Inflammatory macrophage (primary cell): ENCODE results near the gene PARD6A.

Source experiments
- DNase-seq, 2 donors: peaks; one replicate each; pipeline ENCODE4 v3.0.0-alpha.2; 2020 to 2022

The PARD6A gene

DNA sequence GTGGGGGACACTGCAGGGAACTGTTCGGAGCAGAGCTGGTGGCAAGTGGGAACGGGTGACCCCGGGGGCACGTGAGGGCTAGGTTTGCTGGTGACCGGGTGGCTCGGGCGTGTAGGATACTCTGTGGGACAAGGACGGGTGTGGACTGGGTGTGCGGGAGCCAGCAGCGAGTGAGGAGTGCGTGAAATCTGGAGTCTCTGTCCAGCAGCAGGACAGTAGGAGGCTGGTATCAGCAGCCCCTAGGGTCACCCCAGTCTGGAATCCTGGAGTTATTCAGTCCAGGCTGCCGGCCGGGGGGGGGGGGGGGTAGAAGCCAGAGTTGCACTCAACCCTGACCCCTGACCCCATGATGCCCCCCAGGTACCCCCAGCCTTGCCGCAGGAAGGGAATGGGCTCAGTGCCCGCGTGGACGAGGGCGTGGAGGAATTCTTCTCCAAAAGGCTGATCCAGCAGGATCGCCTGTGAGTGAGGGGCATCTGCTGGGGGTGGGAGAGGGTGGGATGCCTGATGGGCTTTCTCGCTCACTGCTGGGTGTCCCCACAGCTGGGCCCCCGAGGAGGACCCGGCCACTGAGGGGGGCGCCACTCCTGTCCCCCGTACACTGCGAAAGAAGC is 6.9 kb upstream of the PARD6A start:
- no peak for DNase-seq

DNA sequence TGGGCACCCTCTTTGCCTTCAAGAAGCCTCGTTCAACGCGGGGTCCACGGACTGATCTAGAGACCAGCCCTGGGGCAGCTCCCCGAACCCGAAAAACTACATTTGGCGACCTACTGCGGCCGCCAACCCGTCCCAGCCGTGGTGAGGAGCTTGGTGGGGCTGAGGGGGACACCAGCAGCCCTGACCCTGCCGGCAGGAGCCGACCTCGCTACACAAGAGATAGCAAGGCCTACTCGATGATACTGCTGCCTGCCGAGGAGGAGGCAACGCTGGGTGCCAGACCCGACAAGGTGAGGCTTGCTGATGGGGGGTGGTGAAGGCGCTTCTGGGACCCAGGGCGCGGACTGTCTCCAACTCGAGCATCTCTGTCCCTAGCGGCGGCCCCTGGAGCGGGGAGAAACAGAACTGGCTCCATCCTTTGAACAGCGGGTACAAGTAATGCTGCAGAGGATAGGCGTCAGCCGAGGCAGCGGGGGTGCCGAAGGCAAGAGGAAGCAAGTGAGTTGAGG is 6.3 kb upstream of the PARD6A start:
- no peak for DNase-seq

GRCh38 chr16:67655363-67655762 is 5.4 kb upstream of the PARD6A start:
- no peak for DNase-seq

- no peak for DNase-seq
These were observed 4.3 kb upstream of the PARD6A start for GRCh38 chr16:67656344-67657016.

DNA sequence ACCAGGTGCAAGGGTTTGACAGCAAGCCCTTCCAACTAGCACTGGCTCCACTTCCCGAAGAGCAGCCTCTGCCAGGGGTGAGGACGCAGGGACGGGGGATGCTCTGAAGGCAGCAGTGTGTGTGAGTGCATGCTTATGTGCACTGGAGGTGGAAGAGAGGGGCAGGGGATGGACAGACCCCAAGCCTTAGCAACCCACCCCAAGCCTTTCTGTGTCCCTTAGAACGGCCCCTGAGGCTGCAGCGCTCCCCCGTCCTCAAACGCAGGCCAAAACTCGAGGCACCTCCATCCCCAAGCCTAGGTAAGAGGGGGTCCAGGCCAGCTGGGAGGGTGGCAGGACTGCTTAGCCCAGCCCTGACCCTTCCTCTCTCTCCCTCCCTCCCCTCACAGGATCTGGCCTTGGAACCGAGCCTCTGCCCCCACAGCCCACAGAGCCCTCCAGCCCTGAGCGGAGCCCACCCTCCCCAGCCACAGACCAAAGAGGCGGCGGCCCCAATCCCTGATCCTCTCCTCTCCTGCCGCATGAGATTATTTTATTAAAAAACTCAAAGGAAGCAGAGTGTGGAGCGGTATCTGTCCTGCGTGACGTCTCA is 3.6 kb upstream of the PARD6A start:
- DNase-seq = no peak

- DNase-seq = no peak
These were observed 2.8 kb upstream of the PARD6A start for GRCh38 chr16:67657751-67658518.

DNA sequence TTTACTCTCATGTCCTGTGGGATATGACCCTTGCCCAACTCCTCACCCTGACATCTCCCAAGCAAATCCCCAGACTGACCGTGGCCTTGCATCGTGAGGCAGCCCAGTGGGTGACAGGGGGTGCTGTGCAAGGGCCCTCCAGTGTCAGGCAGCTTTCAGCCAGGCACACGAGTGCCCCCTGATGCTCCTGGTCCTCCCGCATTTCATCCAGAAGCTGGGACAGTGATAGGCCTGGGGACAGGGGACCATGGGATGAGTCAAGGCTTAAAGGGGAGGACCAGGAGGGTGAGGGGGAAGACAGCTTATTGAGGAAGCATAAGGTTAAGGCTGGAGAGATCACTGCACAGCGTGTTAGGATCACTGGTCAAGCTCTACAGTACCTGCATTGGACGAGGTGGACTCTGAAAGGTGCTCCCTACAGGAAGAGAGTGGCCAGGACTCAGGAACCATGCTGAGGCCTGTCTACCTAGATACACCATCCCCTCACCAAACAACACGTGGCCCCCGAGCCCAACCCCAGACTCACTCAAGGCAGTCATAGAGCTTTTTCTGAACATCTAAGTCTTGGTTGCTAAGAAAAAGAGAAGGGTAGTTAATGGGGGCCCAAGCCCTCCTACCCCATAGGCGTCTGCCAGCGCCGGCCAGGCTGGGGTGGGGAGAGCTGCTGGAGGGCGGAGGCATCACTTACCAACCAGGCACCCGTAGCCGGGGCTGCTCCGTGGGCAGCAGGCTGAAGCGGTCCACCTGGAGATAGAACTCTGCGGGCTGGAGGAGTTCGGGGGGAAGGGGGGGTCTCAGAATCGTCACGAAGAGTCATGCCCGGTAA is 1.7 kb upstream of the PARD6A start:
- no peak for DNase-seq

DNA sequence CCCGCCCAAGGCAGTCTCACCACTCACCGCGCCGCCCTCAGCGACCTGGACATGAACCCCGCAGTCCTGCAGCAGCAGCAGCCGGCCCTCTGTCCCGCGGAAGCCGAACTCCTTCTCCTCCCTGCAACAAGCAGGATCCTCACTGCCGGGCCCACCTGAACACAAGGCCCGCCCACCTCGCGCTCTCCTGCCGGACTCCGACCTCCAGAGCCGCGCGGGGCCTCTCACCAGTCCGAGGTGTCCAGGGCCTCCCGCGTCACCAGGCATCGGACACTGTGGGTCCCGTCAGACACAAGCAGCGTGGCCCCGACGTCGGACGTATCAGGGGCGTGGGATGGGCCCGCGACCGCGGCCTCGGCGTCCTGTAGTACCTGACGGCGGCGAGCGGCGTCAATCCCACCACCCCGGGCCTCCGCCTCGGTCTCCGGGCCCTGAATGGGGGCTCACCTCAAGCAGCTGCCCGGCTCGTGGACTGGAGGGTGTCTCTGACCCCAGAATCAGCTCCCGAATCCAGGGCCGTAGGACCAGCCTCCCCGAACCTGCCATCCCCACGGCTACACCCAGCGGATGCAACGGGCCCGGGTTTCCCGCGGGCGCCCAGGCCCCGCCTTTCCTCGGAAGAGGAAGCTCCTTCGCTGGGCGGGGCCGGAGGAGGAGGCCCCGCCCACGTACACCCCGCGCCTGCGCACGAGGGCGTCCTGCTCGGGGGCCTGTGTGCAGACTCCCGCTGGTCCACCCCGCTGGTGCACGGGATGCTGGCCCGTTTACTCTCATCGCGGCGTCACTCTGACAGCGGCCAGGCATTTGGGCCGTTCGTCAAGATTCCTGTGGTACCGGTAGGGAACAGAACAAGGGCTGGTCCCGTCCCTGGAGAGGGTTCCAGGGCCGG is 841 bp upstream of the PARD6A start, which contains the start of gene ACD:
ACD (minus strand) TSS at position 586 of the 889 bp plus-strand sequence; CDS start at position 546, 40 bp downstream.
- DNase-seq = peak; percentile 97

GRCh38 chr16:67661101-67661761 is 471 bp downstream of the PARD6A start:
- peak in 1 of 2 donors; percentile 20 for DNase-seq

DNA sequence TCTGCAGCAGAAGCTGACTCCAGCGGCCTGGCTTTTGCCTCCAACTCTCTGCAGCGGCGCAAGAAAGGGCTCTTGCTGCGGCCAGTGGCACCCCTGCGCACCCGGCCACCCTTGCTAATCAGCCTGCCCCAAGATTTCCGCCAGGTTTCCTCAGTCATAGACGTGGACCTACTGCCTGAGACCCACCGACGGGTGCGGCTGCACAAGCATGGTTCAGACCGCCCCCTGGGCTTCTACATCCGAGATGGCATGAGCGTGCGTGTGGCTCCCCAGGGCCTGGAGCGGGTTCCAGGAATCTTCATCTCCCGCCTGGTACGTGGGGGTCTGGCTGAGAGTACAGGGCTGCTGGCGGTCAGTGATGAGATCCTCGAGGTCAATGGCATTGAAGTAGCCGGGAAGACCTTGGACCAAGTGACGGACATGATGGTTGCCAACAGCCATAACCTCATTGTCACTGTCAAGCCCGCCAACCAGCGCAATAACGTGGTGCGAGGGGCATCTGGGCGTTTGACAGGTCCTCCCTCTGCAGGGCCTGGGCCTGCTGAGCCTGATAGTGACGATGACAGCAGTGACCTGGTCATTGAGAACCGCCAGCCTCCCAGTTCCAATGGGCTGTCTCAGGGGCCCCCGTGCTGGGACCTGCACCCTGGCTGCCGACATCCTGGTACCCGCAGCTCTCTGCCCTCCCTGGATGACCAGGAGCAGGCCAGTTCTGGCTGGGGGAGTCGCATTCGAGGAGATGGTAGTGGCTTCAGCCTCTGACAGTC is 1.3 kb downstream of the PARD6A start:
- DNase-seq = no peak

GRCh38 chr16:67662653-67663010 is 1.9 kb downstream of the PARD6A start:
- no peak for DNase-seq

DNA sequence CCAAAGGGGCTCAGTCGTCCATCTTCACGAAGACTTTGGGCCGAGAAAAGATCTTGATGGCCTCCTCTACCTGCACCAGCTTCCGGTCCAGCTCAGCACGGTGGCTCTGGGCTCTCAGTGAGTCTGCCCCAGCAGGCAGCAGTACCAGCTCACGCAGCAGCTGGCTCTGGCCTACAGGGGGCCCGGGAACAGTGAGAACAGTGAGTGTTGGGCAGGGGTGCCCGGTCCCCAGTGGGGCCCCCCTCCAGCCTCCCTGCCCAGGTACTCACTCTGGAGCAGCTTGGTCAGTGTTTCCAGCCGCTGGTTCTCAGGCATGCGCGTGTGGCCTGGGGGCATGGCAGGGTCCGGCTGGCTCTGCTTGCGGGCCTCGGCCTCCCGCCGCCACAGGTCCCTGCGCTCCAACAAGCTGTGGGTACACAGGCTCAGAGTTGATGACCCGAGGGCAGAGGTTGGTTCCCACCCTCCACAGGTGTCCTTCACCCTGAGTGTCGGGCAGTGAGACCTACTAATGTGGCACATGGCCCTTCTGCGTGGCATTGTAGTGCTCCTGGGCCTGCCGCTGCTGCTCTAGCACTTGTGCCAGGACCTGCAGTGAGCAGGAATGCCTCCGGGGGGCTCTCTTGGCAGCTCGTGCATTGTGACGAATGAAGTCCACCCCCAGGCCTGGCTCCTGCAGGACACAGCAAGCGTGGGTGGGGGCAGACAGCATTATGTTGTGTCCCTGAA is 2.6 kb downstream of the PARD6A start:
- DNase-seq = peak; percentile 38 to 51

GRCh38 chr16:67663877-67664222 is 3.1 kb downstream of the PARD6A start:
- no peak for DNase-seq

GRCh38 chr16:67664258-67664657 is 3.5 kb downstream of the PARD6A start:
- no peak for DNase-seq

DNA sequence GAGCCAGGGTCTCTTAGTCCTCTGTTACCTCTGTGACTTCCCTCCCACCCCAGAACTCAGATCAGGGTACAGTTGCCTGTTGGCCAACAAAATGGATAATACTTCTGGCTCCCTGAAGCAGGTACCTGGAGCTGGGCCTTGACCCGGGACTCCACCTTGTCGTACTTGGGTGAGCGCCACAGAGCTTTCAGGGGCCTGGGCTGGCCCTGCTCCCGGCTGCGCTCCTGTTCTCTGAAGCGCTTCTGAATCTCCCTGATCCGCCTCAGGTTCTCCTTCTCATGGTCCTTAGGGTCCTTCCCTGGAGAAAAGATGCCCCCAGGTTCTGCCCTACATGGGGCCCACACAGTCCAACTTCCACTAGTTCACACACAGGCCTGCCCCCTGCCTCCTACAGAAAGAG is 4.1 kb downstream of the PARD6A start:
- no peak for DNase-seq

DNA sequence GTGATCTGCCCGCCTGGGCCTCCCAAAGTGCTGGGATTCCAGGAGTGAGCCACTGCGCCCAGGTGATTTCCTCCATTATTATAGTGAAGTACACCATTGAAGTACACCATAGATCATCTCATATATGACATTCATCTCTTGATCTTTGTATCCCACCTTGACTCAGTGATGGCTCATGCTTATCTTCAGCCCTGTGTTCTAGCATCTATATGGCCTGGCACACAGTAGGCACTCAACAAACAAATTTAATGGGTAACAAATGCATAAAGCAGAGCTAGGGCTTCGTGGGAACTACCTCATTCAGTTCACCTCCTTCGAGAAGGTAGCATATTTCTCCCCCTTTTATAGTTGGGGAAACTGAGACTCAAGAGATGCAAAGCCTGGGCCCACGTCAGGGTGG is 4.8 kb downstream of the PARD6A start:
- DNase-seq = no peak

GRCh38 chr16:67666032-67666551 is 5.3 kb downstream of the PARD6A start:
- no peak for DNase-seq

DNA sequence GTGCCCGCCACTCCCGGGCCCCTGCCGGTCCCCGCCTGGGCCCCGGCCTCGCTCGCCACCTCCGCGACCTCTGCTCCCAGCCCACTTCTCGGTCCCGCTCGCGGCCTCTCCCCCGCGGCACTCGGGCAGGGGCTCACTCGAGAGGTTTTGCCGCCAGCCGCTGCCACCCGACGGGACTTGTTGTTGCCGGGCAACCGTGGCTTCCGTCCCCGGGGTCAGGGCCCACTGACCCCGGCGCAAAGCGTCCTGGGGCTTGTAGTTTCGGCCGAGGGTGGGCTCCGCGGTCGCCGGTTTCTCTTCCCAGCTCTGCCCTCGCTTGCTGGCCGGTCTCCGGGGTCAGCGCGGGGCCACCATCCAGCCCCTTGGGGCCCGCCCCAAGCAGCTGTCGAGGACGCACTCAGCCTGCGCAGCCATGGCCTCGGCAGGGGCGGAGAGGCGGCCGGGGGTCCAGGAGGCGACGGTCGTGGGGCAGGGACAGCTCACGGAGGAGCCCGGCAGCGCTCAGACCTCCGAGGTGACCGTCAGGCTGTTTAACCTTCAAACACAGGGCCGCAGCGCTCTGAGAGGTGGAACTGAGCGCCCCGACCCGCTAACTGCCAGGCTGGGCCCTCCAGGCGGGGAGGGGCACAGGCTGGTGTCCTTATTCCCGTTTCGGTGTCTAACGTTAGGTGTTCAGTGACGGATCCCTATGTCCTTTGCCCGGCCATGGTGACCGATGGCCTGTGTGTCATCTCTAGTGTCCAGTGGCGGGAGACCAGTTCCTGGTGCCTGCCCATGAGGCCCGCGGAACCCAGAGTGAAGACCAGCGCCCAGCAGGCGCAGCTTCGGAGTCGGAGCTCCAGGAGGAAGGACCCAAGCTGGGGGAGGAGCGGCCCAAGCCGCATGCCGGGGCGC is 6.0 kb downstream of the PARD6A start, which contains the start of the genes C16orf86 and ENKD1:
C16orf86 (plus strand) TSS at position 256 of the 894 bp plus-strand sequence; CDS start at position 413, 157 bp downstream.
ENKD1 (minus strand) TSS at position 192 of the 894 bp plus-strand sequence. CDS start 308 bp downstream, outside the sequence.
- DNase-seq = peak; percentile 75 to 85
